ENCODE measurements around the gene RBM34.
A peak's percentile ranks its signal among the peaks of the same experiment; 100 is the strongest.
"Not testable (repeated sequence)": the region's sequence is repeated elsewhere in the genome, so short reads cannot be mapped to it uniquely, and the experiment has no call there.

The RBM34 gene

DNA sequence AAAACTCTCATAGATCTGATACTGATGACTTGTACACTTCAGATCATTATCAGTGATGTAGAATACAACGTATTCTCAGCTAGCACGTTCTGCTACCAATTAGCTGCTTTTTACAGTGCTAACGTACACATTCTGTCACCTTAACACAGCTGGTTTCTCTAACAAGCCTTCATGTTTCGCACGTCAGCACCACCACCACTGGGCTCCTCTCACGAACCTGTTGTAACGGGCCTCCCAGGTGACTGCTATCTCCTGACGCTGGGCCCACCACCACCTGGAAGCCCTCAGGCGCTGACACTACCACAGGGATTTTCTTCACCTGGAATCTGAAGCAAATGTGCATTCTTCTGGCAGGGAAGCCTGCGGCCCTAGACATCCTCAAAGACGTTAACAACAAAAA, 52.2 kb downstream of the RBM34 start:
- DNase-seq = no peak

DNA sequence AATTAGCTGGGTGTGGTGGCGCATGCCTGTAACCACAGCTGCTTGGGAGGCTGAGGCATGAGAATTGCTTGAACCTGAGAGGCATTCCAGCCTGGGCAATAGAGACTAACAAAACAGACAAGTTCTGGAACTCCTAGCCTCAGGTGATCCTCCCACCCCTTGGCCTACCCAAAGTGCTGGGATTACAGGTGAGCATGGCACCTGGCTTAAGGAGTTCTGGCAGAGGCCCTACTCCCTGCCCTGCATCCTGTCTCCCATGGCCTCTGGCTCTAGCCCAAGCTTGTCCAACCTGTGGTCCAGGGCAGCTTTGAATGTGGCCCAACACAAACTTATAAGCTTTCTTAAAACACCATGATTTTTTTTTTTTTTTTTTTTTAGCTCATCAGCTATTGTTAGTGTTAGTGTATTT, 52.9 kb downstream of the RBM34 start:
- no peak for DNase-seq

DNA sequence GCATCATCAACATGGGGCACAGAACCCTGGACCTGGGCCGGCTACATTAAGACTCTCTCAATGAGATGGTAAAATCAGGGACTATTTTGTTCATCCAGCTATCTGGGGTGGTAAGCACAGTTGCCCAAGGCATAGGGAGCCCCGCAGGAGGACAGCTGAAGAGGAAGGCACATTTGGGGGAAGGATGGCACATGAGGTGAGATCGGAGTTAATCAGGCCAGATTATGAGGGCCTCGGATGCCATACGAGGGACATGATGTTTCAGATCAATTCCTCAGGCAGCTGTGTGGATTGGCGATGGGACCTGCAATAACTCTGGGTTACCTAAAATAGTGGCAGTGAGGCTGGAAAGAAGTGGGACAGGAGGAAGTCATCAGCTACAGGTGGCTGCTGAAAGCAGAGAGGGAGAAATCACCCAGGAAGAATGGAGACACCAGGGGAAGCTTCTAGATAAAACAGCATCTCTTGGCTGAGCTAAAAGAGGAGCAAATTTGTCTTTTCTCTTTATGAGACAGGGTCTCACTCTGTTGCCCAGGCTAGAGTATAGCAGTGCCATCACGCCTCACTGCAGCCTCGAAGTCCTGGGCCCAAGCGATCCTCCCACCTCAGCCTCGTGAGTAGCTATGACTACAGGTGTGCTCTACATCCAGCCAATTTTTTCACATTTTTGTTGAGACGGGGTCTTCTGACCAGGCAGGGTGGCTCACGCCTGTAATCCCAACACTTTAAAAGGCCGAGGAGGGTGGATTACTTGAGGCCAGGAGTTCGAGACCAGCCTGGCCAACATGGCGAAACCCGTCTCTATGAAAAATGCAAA, 53.5 kb downstream of the RBM34 start:
- no peak for DNase-seq

GRCh38 chr1:235106457-235106856, 54.6 kb downstream of the RBM34 start:
- DNase-seq = no peak

- no peak for DNase-seq
These were observed 55.7 kb downstream of the RBM34 start for GRCh38 chr1:235105051-235106043.

- no peak for DNase-seq
These were observed 58.0 kb downstream of the RBM34 start for GRCh38 chr1:235102993-235103411.

GRCh38 chr1:235102259-235102582, 58.8 kb downstream of the RBM34 start:
- DNase-seq = no peak

- DNase-seq = no peak
These were observed 59.3 kb downstream of the RBM34 start for GRCh38 chr1:235101558-235102258.

DNA sequence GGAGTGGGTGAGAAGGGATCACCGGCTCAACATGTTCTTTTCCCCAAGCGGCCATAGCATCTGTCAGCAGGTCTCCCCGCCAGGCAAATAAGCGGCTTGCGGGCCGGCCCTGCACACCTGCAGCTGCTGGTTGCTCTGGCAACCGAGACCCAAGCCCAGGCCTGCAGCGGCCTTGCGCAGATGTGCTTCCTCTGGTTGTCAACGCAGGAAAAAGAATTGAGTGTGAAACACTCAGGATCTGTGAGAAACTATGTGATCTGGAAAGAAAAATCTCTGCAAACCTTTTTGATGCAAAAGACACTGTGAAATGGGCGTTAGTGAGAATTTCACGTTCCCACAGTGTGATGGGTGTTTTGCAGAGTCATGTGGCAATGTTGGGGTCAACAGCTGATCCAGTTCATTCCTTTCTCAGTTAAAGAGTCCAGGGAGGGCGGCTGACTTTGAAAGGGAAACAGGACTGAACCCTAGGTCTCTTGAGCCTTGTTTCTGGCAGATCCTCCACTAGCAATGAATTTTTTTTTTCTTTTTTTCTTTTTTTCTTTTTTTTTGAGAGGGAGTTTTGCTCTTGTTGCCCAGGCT, 60.8 kb downstream of the RBM34 start:
- peak; percentile 84 for DNase-seq

GRCh38 chr1:235098991-235099390, 62.1 kb downstream of the RBM34 start:
- no peak for DNase-seq

DNA sequence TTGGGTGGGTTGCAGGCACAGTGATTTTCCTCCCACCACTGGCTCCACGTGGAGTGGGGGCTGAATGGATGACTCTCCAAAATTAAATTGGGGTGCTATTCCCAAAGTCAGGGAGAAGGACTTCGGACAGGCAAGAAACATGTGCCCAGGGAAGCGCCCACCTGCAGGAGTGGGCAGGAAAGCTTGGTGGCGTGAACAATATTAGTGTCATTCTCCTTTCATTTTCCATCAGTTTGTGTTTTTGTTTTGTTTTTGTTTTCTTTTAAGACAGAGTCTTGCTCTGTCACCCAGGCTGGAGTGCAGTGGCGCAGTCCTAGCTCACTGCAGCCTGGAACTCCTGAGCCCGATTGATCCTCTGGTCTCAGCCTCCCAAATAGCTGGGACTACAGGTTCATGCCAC, 62.5 kb downstream of the RBM34 start:
- no peak for DNase-seq

DNA sequence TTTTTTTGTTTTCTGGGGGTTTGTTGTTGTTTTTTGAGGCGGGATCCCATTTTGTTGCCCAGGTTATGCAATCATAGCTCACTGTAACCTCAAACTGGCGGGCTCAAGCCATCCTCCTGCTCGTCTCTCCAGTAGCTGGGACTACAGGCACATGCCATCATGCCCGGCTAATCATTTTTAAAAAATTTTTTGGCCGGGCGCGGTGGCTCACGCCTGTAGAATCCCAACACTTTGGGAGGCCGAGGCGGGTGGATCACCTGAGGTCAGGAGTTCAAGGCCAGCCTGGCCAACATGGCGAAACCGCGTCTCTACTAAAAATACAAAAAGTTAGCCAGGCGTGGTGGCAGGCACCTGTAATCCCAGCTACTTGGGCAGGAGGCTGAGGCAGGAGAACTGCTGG, 63.5 kb downstream of the RBM34 start:
- not testable (repeated sequence) for DNase-seq

- no peak for DNase-seq
These were observed 65.0 kb downstream of the RBM34 start for GRCh38 chr1:235095938-235096562.

- peak; percentile 84 for DNase-seq
These were observed 67.1 kb downstream of the RBM34 start for GRCh38 chr1:235093696-235094592.

DNA sequence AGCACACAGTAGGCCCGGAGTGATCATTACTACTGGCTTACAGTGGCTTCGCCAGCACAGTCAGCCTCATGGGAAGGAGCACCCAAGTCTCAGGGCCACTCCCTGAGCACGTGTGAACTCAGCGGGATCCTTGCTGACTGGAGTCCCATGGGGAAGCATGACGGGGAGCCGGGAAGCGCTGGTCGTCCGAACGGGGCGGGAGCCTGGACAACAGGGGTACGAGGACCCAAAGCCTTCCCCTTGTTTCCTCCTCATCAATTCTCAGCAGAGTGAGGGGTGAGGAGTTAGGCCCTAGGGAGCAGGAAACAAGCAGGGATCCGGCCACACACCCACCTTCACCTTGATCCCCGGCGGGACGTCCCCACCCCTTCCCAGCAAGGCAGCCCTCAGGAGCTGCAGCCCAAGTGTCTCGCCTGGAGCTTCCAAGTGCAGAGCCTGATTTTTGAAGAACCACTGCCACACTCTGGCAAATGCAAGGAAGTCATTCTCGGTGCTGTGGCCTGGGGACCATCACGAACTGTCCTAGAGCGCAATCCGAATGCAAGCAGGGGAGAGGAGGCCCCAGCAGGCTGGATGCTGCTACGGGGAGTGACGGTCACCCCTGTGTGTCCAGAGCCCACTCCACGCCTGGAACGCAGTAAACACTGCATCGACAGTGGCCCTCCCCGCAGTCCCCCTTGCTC, 67.9 kb downstream of the RBM34 start:
- peak; percentile 72 for DNase-seq

- DNase-seq = not testable (repeated sequence)
These were observed 68.6 kb downstream of the RBM34 start for GRCh38 chr1:235092415-235092814.

- not testable (repeated sequence) for DNase-seq
These were observed 69.0 kb downstream of the RBM34 start for GRCh38 chr1:235092045-235092406.

DNA sequence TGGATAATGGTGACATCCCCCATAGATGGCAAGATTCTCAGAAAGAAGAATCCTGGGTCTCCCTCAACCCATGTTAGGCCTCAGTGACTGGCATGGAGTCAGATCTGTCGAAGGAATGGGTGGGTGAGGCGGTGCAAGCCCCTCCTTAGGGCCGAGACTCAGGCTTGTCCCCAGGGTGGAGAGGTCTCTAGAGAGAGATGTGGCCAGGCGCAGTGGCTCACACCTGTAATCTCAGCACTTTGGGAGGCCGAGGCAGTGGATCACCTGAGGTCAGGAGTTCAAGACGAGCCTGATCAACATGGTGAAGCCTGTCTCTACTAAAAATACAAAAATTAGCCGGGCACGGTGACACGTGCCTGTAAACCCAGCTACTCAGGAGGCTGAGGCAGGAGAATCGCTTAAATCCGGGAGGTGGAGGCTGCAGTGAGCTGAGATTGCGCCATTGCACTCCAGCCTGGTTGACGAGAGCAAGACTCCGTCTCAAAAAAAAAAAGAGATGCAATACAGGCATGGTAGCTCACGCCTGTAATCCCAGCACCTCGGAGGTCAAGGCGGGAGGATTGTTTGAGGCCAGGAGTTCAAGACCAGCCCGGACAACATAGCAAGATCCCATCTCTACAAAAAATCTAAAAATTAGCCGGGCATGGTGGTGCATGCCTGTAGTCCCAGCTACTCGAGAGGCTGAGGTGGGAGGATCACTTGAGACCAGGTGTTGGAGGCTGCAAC, 69.6 kb downstream of the RBM34 start:
- DNase-seq = peak; percentile 12

DNA sequence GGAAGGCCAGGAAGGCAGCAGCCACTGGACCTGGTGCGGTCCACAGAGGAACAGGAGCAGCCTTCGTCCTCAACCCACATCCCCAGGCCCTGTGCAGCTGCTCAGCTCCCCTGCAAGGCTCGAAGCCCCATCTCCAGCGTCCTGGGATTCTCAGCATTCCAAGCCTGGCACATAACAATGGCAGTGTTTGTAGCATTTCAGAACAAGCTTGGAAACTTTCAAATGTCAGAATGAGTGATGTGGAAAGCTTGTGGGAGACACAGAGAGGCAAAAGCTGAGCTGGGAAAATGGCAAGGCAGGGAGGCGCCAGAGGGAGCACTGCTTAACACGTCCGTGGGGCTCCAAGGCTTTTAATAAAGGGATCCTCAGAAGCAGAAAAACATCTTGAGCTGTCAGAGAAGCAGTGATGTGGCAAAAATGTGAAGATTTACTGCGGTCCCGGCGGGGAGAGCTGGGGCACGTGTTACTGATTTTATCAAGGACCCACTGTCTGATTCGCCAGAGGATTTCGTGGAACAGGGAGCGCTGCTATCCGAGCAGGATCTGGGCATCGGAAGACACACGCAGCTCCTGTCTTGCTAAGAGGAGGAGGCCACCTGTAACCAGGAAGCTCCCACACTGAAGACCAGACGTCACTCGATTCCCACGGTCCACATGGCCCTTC, 70.5 kb downstream of the RBM34 start:
- no peak for DNase-seq

Measured in femur (tissue), 1 donor.